HG02981 (cell line): ENCODE data around the gene PPP1R8.
"Not testable (repeated sequence)": the region's sequence is repeated elsewhere in the genome, so short reads cannot be mapped to it uniquely, and the experiment has no call there.

ENCODE experiments used
- ATAC-seq: cut with Tn5 transposase; IDR thresholded peaks from one replicate; pipeline ENCODE4 v1.9.1; 2021; ENCODE audit warnings: mild to moderate bottlenecking, moderate library complexity; ENCODE audit not compliant: unreplicated experiment

Gene PPP1R8

GRCh38 chr1:27831568-27832410, 1.2 kb downstream of the PPP1R8 start:
- ATAC-seq: no peak

- no peak for ATAC-seq
These were observed 2.2 kb downstream of the PPP1R8 start for GRCh38 chr1:27832762-27833161.

- no peak for ATAC-seq
These were observed 2.9 kb downstream of the PPP1R8 start for GRCh38 chr1:27833470-27833869.

GRCh38 chr1:27835046-27835445, 4.5 kb downstream of the PPP1R8 start:
- ATAC-seq: no peak

- no peak for ATAC-seq
These were observed 4.9 kb downstream of the PPP1R8 start for GRCh38 chr1:27835501-27835900.

GRCh38 chr1:27849951-27850350, 19.4 kb downstream of the PPP1R8 start:
- ATAC-seq: no peak

- no peak for ATAC-seq
These were observed 24.5 kb downstream of the PPP1R8 start for GRCh38 chr1:27855085-27855484.

GRCh38 chr1:27856561-27857343, 26.2 kb downstream of the PPP1R8 start:
- no peak for ATAC-seq

- not testable (repeated sequence) for ATAC-seq
These were observed 27.0 kb downstream of the PPP1R8 start for GRCh38 chr1:27857552-27857951.

GRCh38 chr1:27858072-27858948, 27.7 kb downstream of the PPP1R8 start:
- ATAC-seq: peak; percentile 64

GRCh38 chr1:27858949-27859576, 28.5 kb downstream of the PPP1R8 start:
- ATAC-seq: no peak

- ATAC-seq: no peak
These were observed 30.9 kb downstream of the PPP1R8 start for GRCh38 chr1:27861436-27861835.

- ATAC-seq: no peak
These were observed 31.4 kb downstream of the PPP1R8 start for GRCh38 chr1:27862004-27862403.

- ATAC-seq: peak; percentile 41
These were observed 32.3 kb downstream of the PPP1R8 start for GRCh38 chr1:27862671-27863537.

- no peak for ATAC-seq
These were observed 32.9 kb downstream of the PPP1R8 start for GRCh38 chr1:27863538-27863915.

- no peak for ATAC-seq
These were observed 33.8 kb downstream of the PPP1R8 start for GRCh38 chr1:27864264-27864895.

GRCh38 chr1:27865821-27866220, 35.2 kb downstream of the PPP1R8 start:
- ATAC-seq: no peak

GRCh38 chr1:27868556-27868931, 38.0 kb downstream of the PPP1R8 start:
- no peak for ATAC-seq
